T-helper 2 cell treated with Interferon-gamma antibody and Interleukin-4, amounts not matched to agents 5 μg/mL and 100 μg/mL, for 36 hours (primary cell): ENCODE measurements around the gene TMEM223.
"Not testable (repeated sequence)": the region's sequence is repeated elsewhere in the genome, so short reads cannot be mapped to it uniquely, and the experiment has no call there.

ENCODE experiments used
- DNase-seq: peaks from one replicate; pipeline ENCODE4 v3.0.0; 2021; ENCODE audit warnings: low spot score
- H3K27ac Mint-ChIP-seq: one replicate; pipeline ENCODE4 v1.8.0; 2021; ENCODE audit warnings: mild to moderate bottlenecking, mixed read lengths
- H3K27me3 Mint-ChIP-seq: one replicate; pipeline ENCODE4 v1.8.0; 2021; ENCODE audit warnings: low read depth, mixed read lengths
- H3K36me3 Mint-ChIP-seq: one replicate; pipeline ENCODE4 v1.8.0; 2021; ENCODE audit warnings: low read depth, mixed read lengths
- H3K4me1 Mint-ChIP-seq: one replicate; pipeline ENCODE4 v1.8.0; 2021; ENCODE audit warnings: low read depth, mixed read lengths
- H3K4me3 Mint-ChIP-seq: one replicate; pipeline ENCODE4 v1.8.0; 2022; ENCODE audit warnings: mild to moderate bottlenecking, moderate library complexity, mixed read lengths
- H3K9me3 Mint-ChIP-seq: one replicate; pipeline ENCODE4 v1.8.0; 2021; ENCODE audit warnings: mixed read lengths

The TMEM223 gene

GRCh38 chr11:62791501-62792201, at the start of gene TMEM223:
TSS of gene TMEM223 (minus strand) at chr11:62792006. CDS start at chr11:62791994, 12 bp downstream.
- H3K27me3 Mint-ChIP-seq = no peaks in the 10 kb centered on the region
- peaks cover 60% of the 10 kb centered on the region for H3K36me3 Mint-ChIP-seq
- H3K4me3 Mint-ChIP-seq = peak within 1 kb of the TSS; percentile 91
- no peaks in the 10 kb centered on the region for H3K9me3 Mint-ChIP-seq
- H3K4me1 Mint-ChIP-seq = peaks cover 38% of the 10 kb centered on the region
- peak within 1 kb of the TSS; percentile 91 for H3K27ac Mint-ChIP-seq
- peak; percentile 89 for DNase-seq

DNA sequence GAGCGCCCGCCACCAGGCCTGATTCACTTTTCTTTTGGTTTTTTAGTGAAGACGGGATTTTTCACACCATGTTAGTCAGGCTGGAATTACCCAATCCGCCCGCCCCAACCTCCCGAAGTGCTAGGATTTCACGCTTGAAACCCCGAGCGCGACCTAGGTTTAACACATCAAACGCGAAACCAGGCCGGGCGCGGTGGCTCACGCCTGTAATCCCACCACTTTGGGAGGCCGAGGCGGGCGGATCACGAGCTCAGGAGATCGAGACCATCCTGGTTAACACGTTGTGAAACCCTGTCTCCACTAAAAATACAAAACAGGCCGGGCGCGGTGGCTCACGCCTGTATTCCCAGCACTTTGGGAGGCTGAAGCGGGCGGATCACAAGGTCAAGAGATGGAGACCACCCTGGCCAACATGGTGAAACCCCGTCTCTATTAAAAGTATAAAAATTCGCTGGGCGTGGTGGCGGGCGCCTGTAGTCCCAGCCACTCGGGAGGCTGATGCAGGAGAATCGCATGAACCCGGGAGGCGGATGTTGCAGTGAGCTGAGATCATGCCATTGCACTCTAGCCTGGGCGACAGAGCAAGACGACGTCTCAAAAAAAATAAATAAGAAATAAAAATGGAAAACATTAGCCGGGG, 49.0 kb upstream of the TMEM223 start:
- peaks cover 21% of the 10 kb centered on the region for H3K4me1 Mint-ChIP-seq
- H3K27ac Mint-ChIP-seq = not testable (repeated sequence)
- DNase-seq = peak; percentile 83

DNA sequence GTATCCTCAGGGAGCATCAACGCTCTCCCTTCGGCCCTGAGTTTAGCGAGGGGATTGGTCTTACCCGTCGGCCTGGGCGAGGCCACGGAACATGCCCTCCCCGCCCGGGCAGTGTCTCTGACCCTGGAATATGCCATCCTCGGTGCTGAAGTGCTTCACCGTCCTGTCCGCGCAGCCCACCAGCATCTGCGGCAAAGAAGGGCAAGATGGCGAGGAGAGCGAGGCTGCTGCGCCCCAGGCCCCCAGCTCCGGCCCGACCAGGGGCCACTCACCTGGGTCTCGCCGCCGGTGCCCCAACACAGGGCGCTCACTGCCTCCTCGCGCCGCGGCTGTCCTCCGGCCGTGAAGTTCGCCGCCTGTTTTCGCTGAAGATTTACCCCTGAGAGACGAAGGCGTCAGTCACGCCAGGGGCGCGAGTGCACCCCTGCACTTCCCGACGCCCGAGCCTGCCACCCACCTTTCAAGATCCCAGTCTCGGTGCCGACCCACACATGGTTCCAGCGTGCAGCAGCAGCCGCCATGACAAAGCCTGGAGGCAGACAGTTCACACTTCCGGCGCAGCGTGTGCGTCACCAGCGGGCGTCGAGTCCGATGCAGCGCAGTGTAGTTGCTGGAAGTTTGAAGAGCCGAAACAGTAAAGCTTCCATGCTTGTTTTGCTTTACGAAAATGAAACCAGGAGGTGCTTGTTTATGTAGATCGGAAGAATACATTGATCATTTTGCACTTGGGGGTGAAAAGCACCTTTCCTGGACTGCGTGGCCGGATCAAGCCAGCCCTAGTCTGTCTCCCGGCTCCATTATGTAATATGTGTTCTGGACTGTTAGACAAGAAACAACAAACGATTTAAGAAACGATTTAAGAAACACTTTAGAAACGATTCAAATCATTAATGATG, 47.5 kb upstream of the TMEM223 start, which contains the start of gene WDR74:
Gene WDR74 (minus strand): TSS at position 541 of the 896 bp plus-strand sequence. CDS start 20 bp downstream, at position 521.
- no peaks in the 10 kb centered on the region for H3K9me3 Mint-ChIP-seq
- peaks cover 24% of the 10 kb centered on the region for H3K4me1 Mint-ChIP-seq
- H3K27me3 Mint-ChIP-seq = no peaks in the 10 kb centered on the region
- H3K27ac Mint-ChIP-seq = no peak within 1 kb of the TSS
- peaks cover 29% of the 10 kb centered on the region for H3K36me3 Mint-ChIP-seq
- peak; percentile 93 for DNase-seq
- no peak within 1 kb of the TSS for H3K4me3 Mint-ChIP-seq

More for the DNA sequence above, 49.0 kb upstream of the TMEM223 start:
- not testable (repeated sequence) for H3K27me3 Mint-ChIP-seq, H3K4me3 Mint-ChIP-seq, H3K9me3 Mint-ChIP-seq
- peaks cover 15% of the 10 kb centered on the region for H3K36me3 Mint-ChIP-seq

GRCh38 chr11:62835336-62835735, 43.5 kb upstream of the TMEM223 start:
- H3K4me1 Mint-ChIP-seq = peaks cover 29% of the 10 kb centered on the region
- no peak overlapping the region for H3K27ac Mint-ChIP-seq
- no peaks in the 10 kb centered on the region for H3K9me3 Mint-ChIP-seq
- no peak for DNase-seq
- H3K27me3 Mint-ChIP-seq = no peaks in the 10 kb centered on the region
- peaks cover 42% of the 10 kb centered on the region for H3K36me3 Mint-ChIP-seq
- no peak overlapping the region for H3K4me3 Mint-ChIP-seq

DNA sequence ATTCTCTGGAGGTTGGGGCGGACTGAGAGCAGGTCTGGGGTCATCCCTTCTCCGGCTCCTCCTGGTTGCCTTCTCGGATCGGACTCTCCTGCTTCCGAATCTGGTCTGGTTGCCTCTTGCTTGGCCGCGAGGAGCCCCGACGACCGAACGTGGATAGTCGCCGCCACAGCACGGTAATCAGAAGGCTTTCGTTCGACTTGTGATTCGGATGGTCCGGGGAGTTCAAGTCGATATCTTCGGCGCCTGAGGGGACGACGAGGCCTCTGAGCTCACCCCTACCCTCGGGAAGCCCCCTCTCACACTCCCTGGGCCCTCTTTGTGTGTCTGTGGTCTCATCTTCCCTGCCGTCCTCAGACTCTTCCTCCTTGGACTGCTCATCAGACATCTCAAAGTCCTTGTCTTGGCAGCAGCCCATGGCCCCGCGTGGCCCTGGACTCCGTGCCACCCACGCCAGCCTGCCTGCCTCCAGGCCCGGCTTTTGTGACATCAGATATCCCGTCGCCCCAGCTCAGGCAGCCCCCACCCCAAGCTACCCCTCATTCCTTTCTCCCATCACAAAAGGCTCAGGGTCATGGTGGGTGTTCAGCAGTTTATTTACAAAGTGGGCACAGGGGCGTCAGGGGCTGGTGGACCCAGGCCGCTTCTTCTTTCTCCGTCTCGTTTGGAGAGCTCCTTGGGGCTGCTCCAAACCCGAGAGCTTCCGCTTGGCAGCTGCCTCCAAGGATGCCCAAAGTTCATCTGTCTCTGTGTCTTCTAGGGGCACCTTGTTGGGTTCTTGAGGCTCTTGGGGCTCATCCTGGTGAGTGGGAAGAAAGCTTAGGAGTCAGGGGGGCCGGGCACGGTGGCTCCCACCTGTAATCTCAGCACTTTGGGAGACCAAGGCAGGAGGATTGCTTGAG, 40.8 kb upstream of the TMEM223 start, which contains the start of gene TEX54:
Gene TEX54 (minus strand): TSS at position 506 of the 899 bp plus-strand sequence.
- peaks cover 34% of the 10 kb centered on the region for H3K36me3 Mint-ChIP-seq
- H3K27me3 Mint-ChIP-seq = no peaks in the 10 kb centered on the region
- no peaks in the 10 kb centered on the region for H3K9me3 Mint-ChIP-seq
- peak within 1 kb of the TSS; percentile 91 for H3K4me3 Mint-ChIP-seq
- H3K4me1 Mint-ChIP-seq = peaks cover 23% of the 10 kb centered on the region
- DNase-seq = no peak
- H3K27ac Mint-ChIP-seq = peak within 1 kb of the TSS; percentile 99

- Mint-ChIP-seq H3K9me3 (no peaks in the 10 kb centered on the region), H3K27me3 (no peaks in the 10 kb centered on the region), H3K36me3 (peaks cover 38% of the 10 kb centered on the region), H3K4me3 (peak within 1 kb of the TSS; percentile 91), H3K4me1 (peaks cover 20% of the 10 kb centered on the region), H3K27ac (peak within 1 kb of the TSS; percentile 99)
- peak; percentile 99 for DNase-seq
Measured at GRCh38 chr11:62831520-62832335, 39.9 kb upstream of the TMEM223 start, which contains the start of gene STX5. TSS of gene STX5 (minus strand) at chr11:62832051. CDS start at chr11:62831243, 808 bp downstream.

GRCh38 chr11:62830904-62831519, 39.2 kb upstream of the TMEM223 start:
- Mint-ChIP-seq H3K4me3 (peak overlapping the region; percentile 91), H3K36me3 (peaks cover 34% of the 10 kb centered on the region), H3K4me1 (peaks cover 20% of the 10 kb centered on the region), H3K9me3 (no peaks in the 10 kb centered on the region), H3K27ac (peak overlapping the region; percentile 99), H3K27me3 (no peaks in the 10 kb centered on the region)
- no peak for DNase-seq

DNA sequence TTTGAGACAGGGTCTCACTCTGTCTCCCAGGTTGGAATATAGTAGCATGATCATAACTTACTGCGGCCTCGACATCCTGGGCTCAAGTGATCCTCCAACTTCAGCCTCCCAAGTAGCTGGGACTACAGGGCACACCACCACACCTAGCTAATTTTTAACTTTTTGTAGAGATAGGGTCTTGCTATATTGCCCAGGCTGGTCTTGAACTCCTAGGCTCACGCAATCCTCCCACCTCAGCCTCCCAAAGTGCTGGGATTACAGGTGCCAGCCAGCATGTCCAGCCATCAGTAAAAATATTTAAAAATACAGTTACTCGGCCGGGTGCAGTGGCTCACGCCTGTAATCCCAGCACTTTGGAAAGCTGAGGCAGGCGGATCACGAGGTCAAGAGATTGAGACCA, 36.3 kb upstream of the TMEM223 start:
- peaks cover 39% of the 10 kb centered on the region for H3K36me3 Mint-ChIP-seq

GRCh38 chr11:62823677-62824076, 31.9 kb upstream of the TMEM223 start:
- DNase-seq = no peak
- Mint-ChIP-seq H3K27ac (no peak overlapping the region), H3K9me3 (no peaks in the 10 kb centered on the region), H3K36me3 (peaks cover 46% of the 10 kb centered on the region), H3K4me3 (no peak overlapping the region), H3K27me3 (no peaks in the 10 kb centered on the region), H3K4me1 (peaks cover 4% of the 10 kb centered on the region)

More for the DNA sequence above, 36.3 kb upstream of the TMEM223 start:
- not testable (repeated sequence) for DNase-seq, H3K4me3 Mint-ChIP-seq, H3K27ac Mint-ChIP-seq, H3K9me3 Mint-ChIP-seq, H3K27me3 Mint-ChIP-seq
- H3K4me1 Mint-ChIP-seq = peaks cover 16% of the 10 kb centered on the region

- no peak overlapping the region for H3K4me3 Mint-ChIP-seq
- H3K9me3 Mint-ChIP-seq = no peaks in the 10 kb centered on the region
- no peaks in the 10 kb centered on the region for H3K4me1 Mint-ChIP-seq
- DNase-seq = no peak
- H3K27ac Mint-ChIP-seq = no peak overlapping the region
- peaks cover 13% of the 10 kb centered on the region for H3K36me3 Mint-ChIP-seq
- no peaks in the 10 kb centered on the region for H3K27me3 Mint-ChIP-seq
Measured at GRCh38 chr11:62817129-62817528, 25.3 kb upstream of the TMEM223 start.

DNA sequence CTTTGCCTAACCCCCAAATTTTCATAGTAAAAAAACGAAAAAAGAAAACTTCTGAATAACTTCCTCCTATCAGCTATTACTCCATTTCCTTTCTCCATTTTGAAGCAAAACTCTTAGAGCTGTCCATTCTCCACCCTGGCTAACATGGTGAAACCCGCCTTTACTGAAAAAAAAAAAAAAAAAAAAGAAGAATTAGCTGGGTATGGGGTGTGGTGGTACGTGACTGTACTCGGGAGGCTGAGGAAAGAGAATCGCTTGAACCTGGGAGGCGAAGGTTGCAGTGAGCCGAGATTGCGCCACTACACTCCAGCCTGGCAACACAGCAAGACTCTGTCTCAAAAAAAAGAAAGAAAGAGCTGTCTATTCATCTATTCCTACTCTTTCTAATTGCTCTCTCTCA, 24.8 kb upstream of the TMEM223 start:
- DNase-seq = no peak
- peaks cover 13% of the 10 kb centered on the region for H3K36me3 Mint-ChIP-seq
- no peaks in the 10 kb centered on the region for H3K27me3 Mint-ChIP-seq
- no peak overlapping the region for H3K27ac Mint-ChIP-seq
- H3K4me1 Mint-ChIP-seq = no peaks in the 10 kb centered on the region
- H3K4me3 Mint-ChIP-seq = no peak overlapping the region
- no peaks in the 10 kb centered on the region for H3K9me3 Mint-ChIP-seq

DNA sequence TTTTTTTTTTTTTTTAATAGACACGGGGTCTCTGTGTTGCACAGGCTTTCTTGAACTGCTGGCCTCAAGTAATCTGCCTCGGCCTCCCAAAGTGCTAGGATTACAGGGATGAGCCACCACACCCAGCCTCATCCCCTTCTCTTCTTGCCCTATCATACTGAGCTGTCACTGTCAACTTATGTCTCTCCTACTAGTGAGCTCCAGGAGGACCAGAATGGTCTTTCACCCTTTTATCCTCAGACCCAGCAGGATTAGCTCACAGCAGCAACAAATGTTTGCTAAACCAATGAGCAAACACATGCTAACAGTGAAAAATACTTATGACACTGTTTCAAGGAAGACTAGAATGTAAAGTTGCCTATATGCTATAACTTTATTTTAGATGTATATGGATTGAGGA, 19.9 kb upstream of the TMEM223 start:
- DNase-seq = no peak
- Mint-ChIP-seq H3K4me1 (peaks cover 1% of the 10 kb centered on the region), H3K27ac (no peak overlapping the region), H3K27me3 (no peaks in the 10 kb centered on the region), H3K36me3 (peaks cover 4% of the 10 kb centered on the region), H3K4me3 (no peak overlapping the region), H3K9me3 (no peaks in the 10 kb centered on the region)
